Liver (tissue), 3 donors: ENCODE measurements around the gene GBX1.

Source experiments
- JUND ChIP-seq, 2 donors: IDR thresholded peaks; 2 replicates each; pipeline ENCODE4 v1.6.1; 2016; ENCODE audit warnings: antibody characterized with exemption in 2 of 2
- TF ChIP-seq, protein P1 (sequence below): fragments of 150-350 bp; IDR thresholded peaks from 2 replicates; pipeline ENCODE4 v1.5.1; 2017; ENCODE audit warnings: improper control_type of control experiment, low read depth, low read length; ENCODE audit not compliant: missing input control
- donor health status: healthy.
- donor health status: healthy.

DNA sequence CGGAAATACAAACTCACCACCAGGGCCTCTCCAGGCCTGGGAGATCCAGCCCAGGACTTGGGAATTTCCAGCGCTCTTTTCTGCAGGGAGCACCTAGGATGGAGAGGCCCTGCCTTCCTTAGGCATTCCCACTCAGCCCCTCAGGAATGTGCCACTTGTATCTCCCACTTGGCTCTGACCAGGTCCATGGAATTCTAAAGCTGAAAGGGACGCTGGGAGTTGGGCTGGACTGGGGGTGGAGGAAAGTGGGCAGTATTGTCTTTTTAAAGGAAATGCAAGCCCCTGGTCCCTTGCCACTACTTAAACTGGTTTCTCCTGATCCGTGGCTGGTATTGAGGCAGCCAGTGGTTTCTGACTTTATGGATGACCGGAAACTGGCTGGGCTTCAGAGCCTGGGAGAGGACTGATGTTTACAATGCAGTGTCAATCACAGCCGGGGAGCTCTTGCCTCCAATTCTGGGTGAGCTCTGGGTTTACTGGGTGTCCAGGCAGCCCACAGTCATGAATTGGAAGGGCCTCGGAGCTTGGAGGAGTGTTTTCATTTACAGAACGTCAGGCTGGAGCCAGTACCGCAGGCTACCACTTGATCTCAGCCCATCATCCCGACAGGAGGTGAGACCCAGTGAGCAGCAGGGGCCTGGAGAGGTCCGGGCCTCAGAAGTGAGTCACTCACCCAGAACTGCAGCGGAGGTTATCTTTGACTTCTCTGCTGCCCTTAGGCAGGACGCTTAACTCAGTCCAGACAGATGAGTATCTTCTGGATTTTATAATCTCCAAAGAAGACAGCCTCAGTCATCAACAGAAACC lies 53.9 kb downstream of the GBX1 start:
- TF ChIP-seq JUND (IDR thresholded peaks at IDR 0.05) = no peak
- TF ChIP-seq, protein P1, sequence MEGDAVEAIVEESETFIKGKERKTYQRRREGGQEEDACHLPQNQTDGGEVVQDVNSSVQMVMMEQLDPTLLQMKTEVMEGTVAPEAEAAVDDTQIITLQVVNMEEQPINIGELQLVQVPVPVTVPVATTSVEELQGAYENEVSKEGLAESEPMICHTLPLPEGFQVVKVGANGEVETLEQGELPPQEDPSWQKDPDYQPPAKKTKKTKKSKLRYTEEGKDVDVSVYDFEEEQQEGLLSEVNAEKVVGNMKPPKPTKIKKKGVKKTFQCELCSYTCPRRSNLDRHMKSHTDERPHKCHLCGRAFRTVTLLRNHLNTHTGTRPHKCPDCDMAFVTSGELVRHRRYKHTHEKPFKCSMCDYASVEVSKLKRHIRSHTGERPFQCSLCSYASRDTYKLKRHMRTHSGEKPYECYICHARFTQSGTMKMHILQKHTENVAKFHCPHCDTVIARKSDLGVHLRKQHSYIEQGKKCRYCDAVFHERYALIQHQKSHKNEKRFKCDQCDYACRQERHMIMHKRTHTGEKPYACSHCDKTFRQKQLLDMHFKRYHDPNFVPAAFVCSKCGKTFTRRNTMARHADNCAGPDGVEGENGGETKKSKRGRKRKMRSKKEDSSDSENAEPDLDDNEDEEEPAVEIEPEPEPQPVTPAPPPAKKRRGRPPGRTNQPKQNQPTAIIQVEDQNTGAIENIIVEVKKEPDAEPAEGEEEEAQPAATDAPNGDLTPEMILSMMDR = no peak
